Activated B cell treated with CpG ODN at 0.5 μM for 24 hours (primary cell): ENCODE data around the gene PRR20G. TPM values are rescaled to one million over a fixed set of nuclear protein-coding genes. Genes with fewer than 3 reads are reported as not detected.

Experiments
- ATAC-seq: fragments of 200-7000 bp; cut with Tn5 transposase; one replicate; pipeline ENCODE4 v1.10.0; 2021; ENCODE audit warnings: low read depth, mild to moderate bottlenecking, moderate library complexity
- CTCF ChIA-PET: fragments of 350-600 bp; sonication (Branson Sonifier 250); formaldehyde crosslinking; loops from one replicate; lab custom pipeline; 2021; ENCODE audit warnings: antibody characterized with exemption; lab: Charles Lee
- POLR2A ChIA-PET: fragments of 350-600 bp; sonication (Branson Sonifier 250); formaldehyde crosslinking; loops from one replicate; lab custom pipeline; 2021; ENCODE audit warnings: antibody characterized with exemption; lab: Charles Lee
- DNase-seq: peaks from one replicate; pipeline ENCODE4 v3.0.0; 2022
- H3K27ac Mint-ChIP-seq: one replicate; pipeline ENCODE4 v1.8.0; 2020; ENCODE audit warnings: mixed read lengths
- H3K27me3 Mint-ChIP-seq: one replicate; pipeline ENCODE4 v1.8.0; 2021; ENCODE audit warnings: mixed read lengths
- H3K36me3 Mint-ChIP-seq: one replicate; pipeline ENCODE4 v1.8.0; 2021; ENCODE audit warnings: low read depth, mixed read lengths
- H3K4me1 Mint-ChIP-seq: one replicate; pipeline ENCODE4 v1.8.0; 2021; ENCODE audit warnings: mixed read lengths
- H3K4me3 Mint-ChIP-seq: one replicate; pipeline ENCODE4 v1.8.0; 2020; ENCODE audit warnings: mild to moderate bottlenecking, mixed read lengths
- H3K9me3 Mint-ChIP-seq: one replicate; pipeline ENCODE4 v1.8.0; 2020; ENCODE audit warnings: mixed read lengths
- CTCF ChIP-seq: fragments of 200-600 bp; IDR thresholded peaks from one replicate; pipeline ENCODE4 v1.8.0; 2022; ENCODE audit warnings: antibody characterized with exemption, mild to moderate bottlenecking
- intact Hi-C: fragments of 100-400 bp; cut with micrococcal nuclease; formaldehyde crosslinking; loops from one replicate; pipeline ENCODE4 v1.15.1; 2024
- total RNA-seq: library from RNA; stranded (reverse); gene quantifications from 2 replicates; pipeline ENCODE4 v1.2.3, GENCODE V29; 2022

PRR20G gene
- total RNA-seq, 1 donor from 2014 or later, result not detected

GRCh38 chr3:127253491-127253890, 34.4 kb downstream of the PRR20G start:
- no peak for TF ChIP-seq CTCF
- H3K4me1 Mint-ChIP-seq, result no peaks in the 10 kb centered on the region
- peaks cover 2% of the 10 kb centered on the region for H3K9me3 Mint-ChIP-seq
- ATAC-seq, result no peak
- H3K27me3 Mint-ChIP-seq, result peaks cover 3% of the 10 kb centered on the region
- DNase-seq, result no peak
- no peaks in the 10 kb centered on the region for H3K36me3 Mint-ChIP-seq
- H3K4me3 Mint-ChIP-seq, result no peak overlapping the region
- H3K27ac Mint-ChIP-seq, result no peak overlapping the region
- intact Hi-C loops, result no loop called here
- ChIA-PET CTCF (no interaction called here), POLR2A (no interaction called here)

GRCh38 chr3:127252446-127252845, 35.4 kb downstream of the PRR20G start:
- H3K27ac Mint-ChIP-seq, result no peak overlapping the region
- CTCF ChIA-PET, result no interaction called here
- ATAC-seq (no peak), DNase-seq (no peak)
- H3K27me3 Mint-ChIP-seq, result peaks cover 3% of the 10 kb centered on the region
- no peaks in the 10 kb centered on the region for H3K4me1 Mint-ChIP-seq
- no peak overlapping the region for H3K4me3 Mint-ChIP-seq
- POLR2A ChIA-PET, result no interaction called here
- intact Hi-C loops, result no loop called here
- H3K9me3 Mint-ChIP-seq, result peaks cover 9% of the 10 kb centered on the region
- H3K36me3 Mint-ChIP-seq, result no peaks in the 10 kb centered on the region
- TF ChIP-seq CTCF, result no peak

GRCh38 chr3:127250032-127250431, 37.8 kb downstream of the PRR20G start:
- intact Hi-C loops, result no loop called here
- no peak for DNase-seq
- H3K27ac Mint-ChIP-seq, result no peak overlapping the region
- H3K36me3 Mint-ChIP-seq, result no peaks in the 10 kb centered on the region
- peaks cover 3% of the 10 kb centered on the region for H3K27me3 Mint-ChIP-seq
- CTCF ChIA-PET, result no interaction called here
- no peak for TF ChIP-seq CTCF
- H3K4me3 Mint-ChIP-seq, result no peak overlapping the region
- H3K9me3 Mint-ChIP-seq, result peaks cover 23% of the 10 kb centered on the region
- no peaks in the 10 kb centered on the region for H3K4me1 Mint-ChIP-seq
- ATAC-seq, result no peak
- POLR2A ChIA-PET, result no interaction called here

GRCh38 chr3:127247292-127247691, 40.6 kb downstream of the PRR20G start:
- POLR2A ChIA-PET, result no interaction called here
- intact Hi-C loops, result no loop called here
- no peak for ATAC-seq
- CTCF ChIA-PET, result no interaction called here
- no peaks in the 10 kb centered on the region for H3K4me1 Mint-ChIP-seq
- no peak overlapping the region for H3K4me3 Mint-ChIP-seq
- DNase-seq, result no peak
- no peaks in the 10 kb centered on the region for H3K27me3 Mint-ChIP-seq
- no peak for TF ChIP-seq CTCF
- H3K27ac Mint-ChIP-seq, result no peak overlapping the region
- no peaks in the 10 kb centered on the region for H3K36me3 Mint-ChIP-seq
- peaks cover 30% of the 10 kb centered on the region for H3K9me3 Mint-ChIP-seq

- no peak overlapping the region for H3K4me3 Mint-ChIP-seq
- intact Hi-C loops, result no loop called here
- H3K36me3 Mint-ChIP-seq, result no peaks in the 10 kb centered on the region
- TF ChIP-seq CTCF, result no peak
- H3K9me3 Mint-ChIP-seq, result peaks cover 7% of the 10 kb centered on the region
- CTCF ChIA-PET, result no interaction called here
- H3K27ac Mint-ChIP-seq, result no peak overlapping the region
- DNase-seq, result no peak
- peaks cover 3% of the 10 kb centered on the region for H3K27me3 Mint-ChIP-seq
- no peaks in the 10 kb centered on the region for H3K4me1 Mint-ChIP-seq
- POLR2A ChIA-PET, result no interaction called here
- ATAC-seq, result no peak
Measured at GRCh38 chr3:127238602-127239001, 49.2 kb downstream of the PRR20G start.
